ENCODE data around the gene NANOS1. TPM values are rescaled to one million over a fixed set of nuclear protein-coding genes. Genes with fewer than 3 reads are reported as not detected.
A peak's percentile ranks its signal among the peaks of the same experiment; 100 is the strongest.

NANOS1 gene
- total RNA-seq, 1 donor from 2014 or later = 0.79 TPM

DNA sequence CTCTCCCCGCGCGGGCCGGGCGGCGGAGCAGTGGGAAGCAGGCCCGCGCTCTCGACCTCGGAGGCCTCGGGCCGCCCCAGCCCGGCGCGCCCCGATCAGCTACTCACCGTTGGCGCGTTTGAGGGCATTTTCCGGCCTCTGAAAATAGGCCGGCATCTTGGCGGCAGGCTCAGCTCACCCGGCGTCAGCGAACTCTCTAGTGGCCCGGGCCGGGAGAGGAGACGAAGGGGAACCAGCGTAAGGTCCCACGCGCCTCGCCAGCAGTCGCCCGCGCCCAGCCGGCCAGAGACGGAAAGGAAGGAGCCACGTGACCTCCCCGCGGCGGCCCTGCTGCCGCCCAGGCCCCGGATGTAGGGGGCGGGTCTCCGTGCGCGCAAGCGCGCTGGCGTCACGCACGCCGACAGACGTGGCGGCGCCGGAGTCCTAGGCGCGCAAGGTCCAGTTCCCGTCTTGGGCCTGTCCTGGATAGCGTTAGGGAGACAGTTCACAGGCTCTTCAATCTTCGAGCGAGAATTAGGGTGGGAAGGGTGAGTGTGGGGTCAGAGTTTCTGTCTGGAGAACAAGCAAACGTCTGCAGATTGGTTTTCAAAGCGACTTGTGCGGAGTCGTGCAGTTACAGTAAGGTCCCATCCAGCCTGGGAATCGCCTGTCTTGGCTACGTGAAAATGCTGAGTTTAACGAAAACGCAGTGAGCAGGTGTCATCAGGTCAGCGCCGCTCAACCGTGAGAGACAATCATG is 51.2 kb downstream of the NANOS1 start, which contains the start of gene EIF3A:
Gene EIF3A, minus strand, starts transcription at position 297 of the 739 bp plus-strand sequence. Its CDS starts 141 bp downstream, at position 156.
- TF ChIP-seq, protein P1, sequence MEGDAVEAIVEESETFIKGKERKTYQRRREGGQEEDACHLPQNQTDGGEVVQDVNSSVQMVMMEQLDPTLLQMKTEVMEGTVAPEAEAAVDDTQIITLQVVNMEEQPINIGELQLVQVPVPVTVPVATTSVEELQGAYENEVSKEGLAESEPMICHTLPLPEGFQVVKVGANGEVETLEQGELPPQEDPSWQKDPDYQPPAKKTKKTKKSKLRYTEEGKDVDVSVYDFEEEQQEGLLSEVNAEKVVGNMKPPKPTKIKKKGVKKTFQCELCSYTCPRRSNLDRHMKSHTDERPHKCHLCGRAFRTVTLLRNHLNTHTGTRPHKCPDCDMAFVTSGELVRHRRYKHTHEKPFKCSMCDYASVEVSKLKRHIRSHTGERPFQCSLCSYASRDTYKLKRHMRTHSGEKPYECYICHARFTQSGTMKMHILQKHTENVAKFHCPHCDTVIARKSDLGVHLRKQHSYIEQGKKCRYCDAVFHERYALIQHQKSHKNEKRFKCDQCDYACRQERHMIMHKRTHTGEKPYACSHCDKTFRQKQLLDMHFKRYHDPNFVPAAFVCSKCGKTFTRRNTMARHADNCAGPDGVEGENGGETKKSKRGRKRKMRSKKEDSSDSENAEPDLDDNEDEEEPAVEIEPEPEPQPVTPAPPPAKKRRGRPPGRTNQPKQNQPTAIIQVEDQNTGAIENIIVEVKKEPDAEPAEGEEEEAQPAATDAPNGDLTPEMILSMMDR (IDR thresholded peaks at IDR 0.05; ENCODE audit: insufficient read depth, low read length, severe bottlenecking) = no peak
- DNase-seq (ENCODE audit: low read depth) (peak; percentile 81), FAIRE-seq (no peak)
- peaks cover 1% of the 10 kb centered on the region for H3K36me3 ChIP-seq (ENCODE audit: control insufficient read depth, insufficient read depth, low read length)
- no peaks in the 10 kb centered on the region for H3K27me3 ChIP-seq (ENCODE audit: control insufficient read depth, insufficient read depth, low read length)
- peak within 1 kb of the TSS; percentile 99 for H3K4me3 ChIP-seq (ENCODE audit: low read depth, low read length)

Other genes starting within 250 kb of the NANOS1 start
- gene EIF3A, start 51.1 kb downstream of the NANOS1 start, total RNA-seq = 124 and 150 TPM in 2 replicates
- 59.0 and 67.3 TPM in 2 replicates for gene DENND10, start 74.4 kb downstream of the NANOS1 start, total RNA-seq
- gene SFXN4, start 136.0 kb downstream of the NANOS1 start, total RNA-seq = 19.5 and 21.6 TPM in 2 replicates
- 107 and 110 TPM in 2 replicates for gene PRDX3, start 149.1 kb downstream of the NANOS1 start, total RNA-seq
- gene GRK5, start 177.9 kb downstream of the NANOS1 start, total RNA-seq = 1.5 and 2.4 TPM in 2 replicates